Endothelial cell of hepatic sinusoid (primary cell): Measurements from ENCODE around the gene FAM193A.
"Not testable (repeated sequence)": the region's sequence is repeated elsewhere in the genome, so short reads cannot be mapped to it uniquely, and the experiment has no call there.

ENCODE experiments used
- in situ Hi-C: cut with HindIII; loops from 2 replicates; pipeline ENCODE4 v1.10.0; 2017; ENCODE audit warnings: low sequenced_read_pairs

The FAM193A gene

GRCh38 chr4:2604614-2605013 is 68.2 kb downstream of the FAM193A start:
- in situ Hi-C loops: no loop called here

GRCh38 chr4:2606960-2607506 is 70.6 kb downstream of the FAM193A start:
- in situ Hi-C loops: no loop called here

GRCh38 chr4:2607822-2608221 is 71.4 kb downstream of the FAM193A start:
- in situ Hi-C loops: no loop called here

GRCh38 chr4:2608291-2608690 is 71.8 kb downstream of the FAM193A start:
- in situ Hi-C loops: no loop called here

- in situ Hi-C loops: no loop called here
Observed at GRCh38 chr4:2615821-2616220, 79.4 kb downstream of the FAM193A start.

- in situ Hi-C loops: no loop called here
Observed at GRCh38 chr4:2617955-2618354, 81.5 kb downstream of the FAM193A start.

- in situ Hi-C loops: not testable (repeated sequence)
Observed at GRCh38 chr4:2618729-2619128, 82.3 kb downstream of the FAM193A start.

- in situ Hi-C loops: no loop called here
Observed at GRCh38 chr4:2619459-2619858, 83.0 kb downstream of the FAM193A start.

GRCh38 chr4:2621419-2621818 is 85.0 kb downstream of the FAM193A start:
- in situ Hi-C loops: no loop called here

GRCh38 chr4:2623442-2623841 is 87.0 kb downstream of the FAM193A start:
- in situ Hi-C loops: no loop called here

GRCh38 chr4:2624782-2625530 is 88.5 kb downstream of the FAM193A start:
- in situ Hi-C loops: no loop called here

- in situ Hi-C loops: no loop called here
Observed at GRCh38 chr4:2626231-2626630, 89.8 kb downstream of the FAM193A start.

GRCh38 chr4:2630556-2631273 is 94.3 kb downstream of the FAM193A start:
- in situ Hi-C loops: loop anchor here (5.0 kb wide), 4 partner anchors 52 to 133 kb away; no protein-coding TSS in a partner anchor

- in situ Hi-C loops: loop anchor here (5.0 kb wide), 4 partner anchors 48 to 137 kb away; no protein-coding TSS in a partner anchor
Observed at GRCh38 chr4:2634014-2634413, 97.6 kb downstream of the FAM193A start.

GRCh38 chr4:2636331-2636730 is 99.9 kb downstream of the FAM193A start:
- in situ Hi-C loops: no loop called here

GRCh38 chr4:2636994-2637393 is 100.5 kb downstream of the FAM193A start:
- in situ Hi-C loops: not testable (repeated sequence)

GRCh38 chr4:2637956-2638552 is 101.6 kb downstream of the FAM193A start:
- in situ Hi-C loops: no loop called here

GRCh38 chr4:2638730-2639129 is 102.3 kb downstream of the FAM193A start:
- in situ Hi-C loops: no loop called here

GRCh38 chr4:2642968-2643367 is 106.5 kb downstream of the FAM193A start:
- in situ Hi-C loops: no loop called here

- in situ Hi-C loops: no loop called here
Observed at GRCh38 chr4:2643555-2643954, 107.1 kb downstream of the FAM193A start.

- in situ Hi-C loops: no loop called here
Observed at GRCh38 chr4:2646396-2647149, 110.1 kb downstream of the FAM193A start.
